Dermis blood vessel endothelial cell (primary cell): ENCODE results near the gene DPP8. TPM values are rescaled to one million over a fixed set of nuclear protein-coding genes. Genes with fewer than 3 reads are reported as not detected.
"Not testable (repeated sequence)": the region's sequence is repeated elsewhere in the genome, so short reads cannot be mapped to it uniquely, and the experiment has no call there.

Source experiments
- DNase-seq: peaks from one replicate; pipeline ENCODE4 v3.0.0; 2010
- total RNA-seq: library from RNA; depleted of rRNA; stranded (reverse); fragments of >200 nt; gene quantifications from 2 replicates; pipeline ENCODE4 v1.2.3, GENCODE V29; 2014

DPP8 gene
- total RNA-seq, 1 donor from 2014 or later, result 63.5 TPM

- DNase-seq, result no peak
Measured at GRCh38 chr15:65402961-65403360, 114.5 kb downstream of the DPP8 start.

- no peak for DNase-seq
Measured at GRCh38 chr15:65401611-65402240, 115.8 kb downstream of the DPP8 start.

- peak; percentile 78 for DNase-seq
Measured at GRCh38 chr15:65400760-65401610, 116.5 kb downstream of the DPP8 start.

GRCh38 chr15:65399997-65400396, 117.5 kb downstream of the DPP8 start:
- DNase-seq, result no peak

- DNase-seq, result no peak
Measured at GRCh38 chr15:65399001-65399706, 118.3 kb downstream of the DPP8 start.

- DNase-seq, result not testable (repeated sequence)
Measured at GRCh38 chr15:65398486-65398885, 119.0 kb downstream of the DPP8 start.

- no peak for DNase-seq
Measured at GRCh38 chr15:65396965-65397317, 120.5 kb downstream of the DPP8 start.

- DNase-seq, result no peak
Measured at GRCh38 chr15:65396283-65396964, 121.1 kb downstream of the DPP8 start.

- no peak for DNase-seq
Measured at GRCh38 chr15:65395567-65396202, 121.8 kb downstream of the DPP8 start.

- DNase-seq, result no peak
Measured at GRCh38 chr15:65394936-65395335, 122.6 kb downstream of the DPP8 start.

- DNase-seq, result no peak
Measured at GRCh38 chr15:65394280-65394789, 123.2 kb downstream of the DPP8 start.

GRCh38 chr15:65393557-65393956, 123.9 kb downstream of the DPP8 start:
- DNase-seq, result no peak

- no peak for DNase-seq
Measured at GRCh38 chr15:65393091-65393490, 124.4 kb downstream of the DPP8 start.

Other genes starting within 250 kb of the DPP8 start
- 2.0 and 3.0 TPM in 2 replicates for gene PARP16, start 230.8 kb downstream of the DPP8 start, total RNA-seq
- gene RNU5A-1, start 221.6 kb downstream of the DPP8 start, total RNA-seq, result not detected in 2 replicates
- gene RNU5B-1, start 213.0 kb downstream of the DPP8 start, total RNA-seq, result not detected in 2 replicates
- gene IGDCC3, start 139.7 kb downstream of the DPP8 start, total RNA-seq, result not detected in 2 replicates
- 0.09 and 0.17 TPM in 2 replicates for gene IGDCC4, start 94.7 kb downstream of the DPP8 start, total RNA-seq
- 93.1 and 105 TPM in 2 replicates for gene HACD3, start 12.8 kb upstream of the DPP8 start, total RNA-seq
- gene INTS14, start 93.4 kb upstream of the DPP8 start, total RNA-seq, result 42.9 and 48.4 TPM in 2 replicates
- gene SLC24A1, start 104.2 kb upstream of the DPP8 start, total RNA-seq, result 5.3 and 20.5 TPM in 2 replicates